Adrenal gland (tissue), 5 donors: ENCODE data around the gene BUD13.

Source experiments
- CTCF ChIP-seq, 6 experiments: fragments of 450-650 bp in 4 of 6; fragments of 200-600 bp in 2 of 6; sonication (generic) in 1 of 6; IDR thresholded peaks; 1 replicate in 5 of 6; 2 replicates in 1 of 6; pipeline versions ENCODE4 v1.5.1 to v1.8.0; 2016 to 2021; ENCODE audit warnings: antibody characterized with exemption in 6 of 6, mild to moderate bottlenecking in 2 of 6, moderate library complexity in 1 of 6
- POLR2A ChIP-seq, 2 donors: fragments of 450-650 bp; IDR thresholded peaks; one replicate each; pipeline ENCODE4 v1.6.1; 2017; ENCODE audit warnings: antibody characterized with exemption in 2 of 2, mild to moderate bottlenecking in 2 of 2, moderate library complexity in 1 of 2
- donor health status: DM: no; HTN: no; CAD: no.

- TF ChIP-seq CTCF (IDR thresholded peaks at IDR 0.05) (no peak), POLR2A (IDR thresholded peaks at IDR 0.05) (no peak)
These were observed 13.5 kb upstream of the BUD13 start for GRCh38 chr11:116786326-116786725.
